Activated T-cell treated with anti-CD3 and anti-CD28 coated beads for 48 hours (primary cell): Measurements from ENCODE around the gene CNOT2.
"Not testable (repeated sequence)": the region's sequence is repeated elsewhere in the genome, so short reads cannot be mapped to it uniquely, and the experiment has no call there.

Experiments used
- DNase-seq: peaks from one replicate; pipeline ENCODE4 v3.0.0-alpha.2; 2020; ENCODE audit warnings: low read depth

CNOT2 gene

DNA sequence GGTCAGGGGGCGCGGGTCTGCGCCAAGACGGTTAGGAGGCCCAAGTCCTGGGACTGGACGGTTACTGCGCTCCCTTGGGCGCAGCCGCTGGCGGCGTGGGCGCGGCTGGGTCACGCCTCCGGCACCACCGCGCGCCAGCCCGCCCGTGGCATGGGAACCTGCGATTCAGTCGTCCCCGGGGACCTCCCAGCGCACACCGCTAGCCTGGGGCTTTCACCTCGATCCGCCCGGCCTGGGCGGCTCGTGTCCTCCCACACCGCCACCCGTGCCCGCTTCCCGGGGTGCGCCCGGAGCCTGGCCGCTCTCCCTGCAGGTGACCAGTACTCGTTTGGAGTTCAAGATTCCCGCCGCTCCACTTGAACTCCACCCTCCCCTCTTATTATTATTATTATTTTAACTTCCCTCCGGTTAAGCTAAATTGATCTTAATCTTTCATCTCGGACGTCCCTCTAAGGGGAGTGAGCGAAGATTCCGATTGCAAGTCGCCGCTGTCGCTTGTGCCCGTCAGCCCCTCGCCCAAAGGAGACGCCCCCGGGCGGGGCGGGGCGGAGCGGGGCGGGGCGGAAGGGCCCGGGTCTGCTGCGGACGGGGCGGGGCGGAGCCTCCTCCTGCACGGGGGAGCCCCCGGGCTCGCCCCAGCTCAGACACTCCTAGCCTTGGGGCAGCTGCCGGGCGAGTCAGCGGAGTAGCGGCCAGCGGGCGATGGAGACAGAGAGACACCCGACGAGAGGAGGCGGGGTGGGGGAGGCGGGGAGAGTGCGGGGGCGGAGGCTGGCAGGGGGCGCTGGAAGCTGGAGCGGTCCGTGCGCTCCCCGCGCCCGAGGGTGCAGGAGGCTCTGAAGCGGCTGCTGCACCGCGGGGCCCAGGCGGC, 122.7 kb downstream of the CNOT2 start, which contains the start of gene KCNMB4:
Gene KCNMB4 (plus strand): TSS at position 643 of the 871 bp plus-strand sequence. CDS start 445 bp downstream, outside the sequence.
- peak; percentile 76 for DNase-seq

GRCh38 chr12:70366581-70367257, 123.5 kb downstream of the CNOT2 start:
- DNase-seq = peak; percentile 47

DNA sequence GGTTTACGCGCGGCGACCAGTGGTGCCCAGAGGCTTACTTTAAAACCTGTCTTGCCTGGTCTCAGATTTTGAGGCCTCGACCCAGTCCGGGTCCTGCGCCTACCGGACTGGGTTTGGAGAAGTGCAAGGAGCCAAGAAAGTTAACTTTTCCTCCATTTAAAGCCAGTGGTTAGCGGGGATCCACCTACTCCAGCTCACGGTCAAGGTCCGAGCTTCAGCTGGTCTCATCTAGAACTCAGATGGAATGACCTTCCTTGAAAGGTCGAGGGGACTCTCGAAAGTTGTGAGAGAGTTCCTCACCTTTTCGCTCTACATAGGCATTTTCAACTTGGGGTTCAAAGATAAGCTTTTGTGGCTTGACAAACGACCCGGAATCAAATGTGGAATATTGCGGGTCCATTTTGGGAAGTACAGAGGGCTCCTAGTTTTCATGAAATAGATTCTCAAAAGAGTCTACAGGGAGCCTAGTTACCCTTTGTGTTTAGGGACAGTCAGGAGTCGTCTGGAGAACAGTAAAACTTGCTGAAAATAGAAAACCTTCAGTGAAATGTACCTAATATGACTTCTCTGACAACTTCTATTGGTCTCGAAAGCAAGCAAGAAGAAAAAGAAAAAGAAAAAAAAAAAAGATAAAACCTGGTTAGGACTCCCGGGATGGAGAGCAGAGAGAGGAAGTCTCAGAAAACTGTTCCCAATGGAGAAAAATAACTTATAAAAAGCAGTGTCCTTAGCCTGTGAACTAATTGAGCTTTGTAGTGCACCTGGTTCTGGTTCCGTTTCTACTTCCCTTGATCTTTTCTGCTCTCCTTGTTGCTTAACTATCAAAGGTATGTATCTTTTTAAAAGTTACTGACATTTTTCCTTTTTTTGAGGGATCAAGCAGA, 124.3 kb downstream of the CNOT2 start:
- no peak for DNase-seq

DNA sequence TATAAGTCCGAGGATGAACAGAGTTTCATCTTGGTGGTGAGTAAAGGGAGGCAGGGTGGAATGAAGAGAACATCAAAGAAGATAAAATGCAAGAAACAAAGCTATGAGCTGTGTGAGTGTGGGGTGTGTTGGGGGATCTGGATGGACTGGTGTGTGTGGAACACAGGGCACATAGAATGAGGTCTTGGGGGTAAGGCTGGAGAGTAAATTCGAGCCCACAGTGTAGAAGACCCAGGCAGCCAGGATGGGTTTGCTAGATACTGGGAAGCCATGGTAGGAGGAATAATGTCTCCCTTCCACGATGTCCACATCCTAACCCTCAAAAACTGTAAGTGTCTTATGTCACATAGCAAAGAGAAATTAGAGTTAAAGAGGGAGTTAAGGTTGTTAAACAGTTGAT, 129.6 kb downstream of the CNOT2 start:
- no peak for DNase-seq

- DNase-seq = no peak
Observed at GRCh38 chr12:70379846-70380245, 136.6 kb downstream of the CNOT2 start.

GRCh38 chr12:70383484-70383883, 140.3 kb downstream of the CNOT2 start:
- no peak for DNase-seq

DNA sequence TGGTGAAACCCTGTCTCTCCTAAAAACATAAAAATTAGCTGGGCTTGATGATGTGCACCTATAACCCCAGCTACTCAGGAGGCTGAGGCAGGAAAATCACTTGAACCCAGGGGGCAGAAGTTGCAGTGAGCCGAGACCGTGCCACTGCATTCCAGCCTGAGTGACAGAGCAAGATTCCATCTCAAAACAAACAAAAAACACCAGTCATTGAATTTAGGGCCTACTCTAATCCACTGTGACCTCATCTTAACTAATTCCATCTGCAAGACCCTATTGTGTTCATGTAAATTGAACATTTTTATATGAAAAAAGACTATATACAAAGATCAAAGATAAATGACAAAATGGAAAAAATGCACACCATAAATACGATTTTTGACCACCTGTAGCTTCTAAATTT, 140.7 kb downstream of the CNOT2 start:
- DNase-seq = no peak

DNA sequence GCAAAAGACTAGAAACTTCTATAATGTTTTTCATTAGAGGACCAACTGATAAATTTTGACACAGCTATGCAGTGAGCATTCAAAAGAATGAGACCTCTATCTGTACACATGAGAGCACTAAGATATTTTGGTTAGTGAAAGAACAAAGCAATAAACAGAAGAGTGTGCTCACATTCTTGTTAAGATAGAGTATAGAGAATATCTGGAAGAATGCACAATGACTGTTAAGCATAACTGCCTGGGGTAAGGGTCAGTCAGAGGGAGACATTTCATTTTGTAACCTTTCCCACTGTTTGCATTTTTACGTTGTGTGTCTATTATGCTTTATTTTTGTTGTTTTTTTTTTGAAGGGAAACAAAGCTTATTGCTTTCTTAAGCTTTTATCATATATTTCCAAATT, 143.5 kb downstream of the CNOT2 start:
- no peak for DNase-seq

- DNase-seq = no peak
Observed at GRCh38 chr12:70389678-70390077, 146.4 kb downstream of the CNOT2 start.

DNA sequence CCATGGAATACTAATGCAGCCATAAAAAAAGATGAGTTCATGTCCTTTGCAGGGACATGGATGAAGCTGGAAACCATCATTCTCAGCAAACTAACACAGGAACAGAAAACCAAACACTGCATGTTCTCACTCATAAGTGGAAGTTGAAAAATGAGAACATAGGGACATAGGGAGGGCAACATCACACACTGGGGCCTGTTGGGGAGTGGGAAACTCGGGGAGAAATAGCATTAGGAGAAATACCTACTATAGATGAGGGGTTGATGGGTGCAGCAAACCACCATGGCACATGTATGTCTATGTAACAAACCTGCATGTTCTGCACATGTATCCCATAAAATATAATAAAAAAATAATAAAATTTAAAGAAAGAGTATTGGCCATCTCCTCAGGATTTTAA, 149.4 kb downstream of the CNOT2 start:
- DNase-seq = not testable (repeated sequence)

DNA sequence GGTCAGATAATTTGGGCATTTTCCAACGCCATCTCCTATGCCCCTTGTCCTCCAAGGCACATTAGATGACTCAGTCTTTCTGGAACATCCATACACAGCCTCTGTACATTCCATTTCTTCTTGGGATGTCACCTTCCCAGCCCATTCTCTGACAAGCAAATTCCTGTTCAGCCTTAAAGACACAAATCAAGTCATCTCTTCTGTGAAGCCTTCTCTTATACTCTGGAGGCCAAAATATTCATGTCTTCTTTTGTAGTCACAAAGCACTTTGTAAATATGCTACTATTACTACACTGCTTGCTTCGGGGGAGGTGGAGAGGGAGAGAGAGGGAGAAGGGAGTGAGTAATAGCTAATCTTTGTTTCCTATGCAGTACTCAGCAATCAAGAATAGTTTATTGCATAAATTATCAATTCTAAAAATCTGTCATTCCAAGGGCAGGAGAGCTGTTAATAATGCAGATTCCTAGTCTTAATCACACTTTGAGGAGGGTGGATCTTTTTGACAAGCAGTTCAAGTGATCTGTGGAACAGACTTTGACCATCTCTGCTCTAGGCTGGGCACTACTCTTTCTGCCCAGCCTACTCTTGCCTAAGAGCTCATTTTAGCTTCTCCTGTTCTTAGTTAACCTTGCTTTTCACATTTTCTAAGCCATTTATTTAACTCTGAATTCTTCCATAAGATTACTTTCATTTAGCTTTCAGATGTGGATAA, 150.7 kb downstream of the CNOT2 start:
- no peak for DNase-seq

DNA sequence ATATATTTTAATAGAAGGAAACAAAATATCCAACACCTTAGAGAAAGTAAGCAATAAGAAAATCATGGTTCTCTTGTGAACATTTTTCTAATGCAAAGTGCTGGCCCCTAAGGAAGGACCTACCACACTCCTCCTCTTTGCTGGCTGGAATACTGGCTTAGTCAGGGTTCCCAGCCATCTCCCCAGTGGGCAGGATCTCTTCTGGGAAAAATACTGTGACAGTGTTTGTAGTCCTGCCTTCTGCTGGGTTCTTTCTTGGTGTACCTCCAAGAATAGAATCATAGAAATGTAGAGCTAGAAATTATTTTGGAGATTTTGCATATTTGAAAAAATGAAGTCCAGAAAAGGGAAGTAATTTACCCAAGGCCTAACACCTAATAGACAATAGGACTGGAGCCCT, 154.8 kb downstream of the CNOT2 start:
- no peak for DNase-seq

DNA sequence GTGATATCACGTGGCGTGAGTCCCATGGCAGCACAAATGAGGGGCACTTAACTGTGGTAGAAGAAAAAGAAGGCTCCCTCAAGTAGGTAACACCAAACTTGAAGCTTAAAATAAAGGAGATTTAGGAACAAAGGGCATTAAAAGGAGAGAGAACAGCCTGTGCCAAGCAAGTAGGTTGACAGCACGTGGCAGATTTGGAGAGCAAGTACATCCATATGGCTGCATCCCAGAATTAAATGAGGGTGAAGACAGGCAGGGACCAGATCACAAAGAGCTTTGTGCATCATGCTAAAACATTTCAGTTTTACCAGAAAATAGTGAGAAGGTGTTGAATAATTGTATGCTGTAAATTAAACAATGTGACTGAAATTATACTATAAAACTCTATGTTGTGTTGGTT, 155.6 kb downstream of the CNOT2 start:
- no peak for DNase-seq

DNA sequence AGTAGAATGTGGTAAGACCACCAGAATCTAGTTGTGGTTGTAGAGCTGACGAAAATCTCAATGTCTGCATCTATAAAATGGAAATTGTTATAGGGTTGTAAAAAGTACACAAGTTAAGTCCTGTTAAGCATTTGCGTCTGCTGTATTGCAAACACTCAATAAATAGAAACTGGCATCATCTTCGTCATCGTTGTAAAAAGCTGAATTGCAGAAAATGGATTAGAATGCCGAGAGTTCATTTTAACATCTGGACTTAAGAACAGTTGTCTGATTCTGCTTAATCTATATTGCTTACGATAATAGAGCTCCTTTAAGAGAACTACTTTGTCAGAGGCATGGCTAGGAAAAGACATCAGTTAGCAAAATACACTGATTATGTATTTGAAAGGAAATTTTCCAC, 156.1 kb downstream of the CNOT2 start:
- no peak for DNase-seq

DNA sequence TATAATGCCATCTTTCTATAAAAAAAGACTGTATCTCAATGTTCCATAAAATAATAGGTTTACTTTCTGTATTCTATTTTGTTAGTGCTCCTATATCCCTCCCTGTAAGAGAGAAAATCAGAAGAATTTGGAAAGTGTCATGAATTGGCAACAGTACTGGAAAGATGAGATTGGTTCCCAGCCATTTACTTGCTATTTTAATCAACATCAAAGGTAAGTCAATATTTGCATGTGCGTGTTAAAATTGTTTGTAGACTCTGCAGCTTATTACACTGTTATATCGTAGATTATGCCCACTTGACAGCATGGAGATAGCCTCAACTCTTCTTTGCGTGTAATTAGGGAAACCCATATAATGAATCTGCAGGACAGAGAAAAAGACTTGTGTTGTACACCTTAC, 156.9 kb downstream of the CNOT2 start:
- no peak for DNase-seq

DNA sequence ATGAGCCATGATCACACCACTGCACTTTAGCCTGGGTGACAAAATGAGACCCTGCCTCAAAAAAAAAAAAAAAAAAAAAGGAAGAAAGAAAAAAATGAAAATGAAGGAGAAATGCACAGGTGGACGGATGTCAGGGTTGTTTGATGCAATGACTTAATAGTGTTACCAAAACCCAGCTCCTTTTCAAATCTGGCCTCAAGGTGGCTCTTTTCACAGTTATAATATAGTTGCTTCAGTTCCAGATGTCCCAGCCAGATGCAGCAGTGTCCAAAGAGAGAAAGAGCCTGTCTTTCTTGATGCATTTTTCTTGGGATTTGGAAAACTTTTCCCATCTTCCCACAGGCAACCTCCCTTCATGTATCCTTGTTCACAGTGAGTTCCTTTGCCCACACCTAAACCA, 159.4 kb downstream of the CNOT2 start:
- no peak for DNase-seq

DNA sequence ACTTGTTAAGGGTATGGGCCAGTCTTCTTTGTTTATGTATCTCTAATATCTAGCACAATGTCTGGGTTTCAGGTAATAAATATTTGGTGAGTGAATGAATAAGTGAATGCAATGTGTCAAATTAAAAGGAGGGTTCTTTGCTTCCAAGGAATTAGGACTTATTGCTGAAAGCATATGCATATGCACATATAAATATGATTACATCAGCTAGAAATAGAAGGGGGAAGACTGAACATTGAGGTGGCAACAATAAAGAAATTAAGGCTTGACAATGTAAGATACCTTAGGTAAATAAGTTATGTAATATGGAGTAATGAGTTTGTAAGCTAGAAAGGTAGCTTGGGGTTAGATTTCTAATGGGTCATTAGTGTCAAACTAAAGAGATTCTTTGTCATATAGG, 160.6 kb downstream of the CNOT2 start:
- DNase-seq = no peak
